Psoas muscle (tissue), 8 donors: ENCODE measurements around the gene TXN2. TPM values are rescaled to one million over a fixed set of nuclear protein-coding genes. Genes with fewer than 3 reads are reported as not detected.
"Not testable (repeated sequence)": the region's sequence is repeated elsewhere in the genome, so short reads cannot be mapped to it uniquely, and the experiment has no call there.

Experiments
- ATAC-seq, 4 donors: fragments of 200-7000 bp; cut with Tn5 transposase; one replicate each; pipeline ENCODE4 v1.9.1; 2020; ENCODE audit warnings: moderate library complexity in 3 of 4, mild to moderate bottlenecking in 2 of 4
- DNase-seq, 2 donors: peaks; one replicate each; pipeline ENCODE4 v3.0.0-alpha.2; 2020
- H3K27ac ChIP-seq: fragments of 200-600 bp; one replicate; pipeline ENCODE4 v1.8.0; 2022
- H3K27me3 ChIP-seq, 3 donors: fragments of 200-600 bp in 1 of 3; one replicate each; pipeline versions ENCODE4 v1.6.1 to v1.8.0; 2013 to 2022; ENCODE audit warnings: low read length in 2 of 3, mild to moderate bottlenecking in 2 of 3, moderate library complexity in 1 of 3; ENCODE audit not compliant: insufficient read depth in 3 of 3
- H3K36me3 ChIP-seq, 2 donors: fragments of 200-600 bp in 1 of 2; one replicate each; pipeline versions ENCODE4 v1.6.1 to v1.8.0; 2013 to 2022; ENCODE audit warnings: low read depth in 1 of 2, mild to moderate bottlenecking in 1 of 2, moderate library complexity in 1 of 2; ENCODE audit not compliant: insufficient read depth in 1 of 2
- H3K4me1 ChIP-seq: fragments of 200-600 bp; one replicate; pipeline ENCODE4 v1.8.0; 2022
- H3K4me3 ChIP-seq: fragments of 200-600 bp; one replicate; pipeline ENCODE4 v1.8.0; 2022; ENCODE audit warnings: mild to moderate bottlenecking
- H3K9me3 ChIP-seq: fragments of 200-600 bp; one replicate; pipeline ENCODE4 v1.8.0; 2022
- CTCF ChIP-seq: fragments of 200-600 bp; IDR thresholded peaks from one replicate; pipeline ENCODE4 v1.8.0; 2022; ENCODE audit warnings: antibody characterized with exemption
- WGBS, 3 donors: extraction: QIAGEN DNeasy Blood & Tissue Kit; methylation state at CpG; one replicate each; pipeline versions ENCODE4 v1.1.6 to v1.1.7; 2013; 5-methylcytosine and 5-hydroxymethylcytosine counted together
- intact Hi-C, 2 donors: fragments of 100-400 bp; cut with DNase I; formaldehyde crosslinking; loops; one replicate each; pipeline versions ENCODE4 v1.11.0 to v1.14.2; 2022
- polyA plus RNA-seq, 3 donors: library from polyadenylated mRNA; stranded (reverse); fragments of 200-250 nt; gene quantifications; one replicate each; pipeline ENCODE4 v1.2.3, GENCODE V29; 2013
- total RNA-seq, 4 donors: library from RNA; stranded (reverse); fragmentation: NEBNext Ultra II Directional in 2 of 4; extraction: Animal tissue kit (Norgen Biotek cat#: 25700) in 2 of 4; gene quantifications; one replicate each; pipeline versions ENCODE4 v1.2.1 to v1.2.4, GENCODE V29; 2021 to 2023
- donor health status: healthy with polysubstance abuse.
- donor health status: DM: no; HTN: no; CAD: no; lungs with moderate emphysema.
- donor health status: Bipolar disorder and iron deficiency.
- donor health status: healthy.
- donor health status: DM: yes; HTN: yes; CAD: no.
- donor health status: DM: no; HTN: no; CAD: no.
- donor health status: DM: no; HTN: no; CAD: no.
- donor health status: DM: yes; HTN: yes; CAD: no.

TXN2 gene
- total and polyA plus RNA-seq, 7 donors, result 83.9 to 155 (median 115) TPM

DNA sequence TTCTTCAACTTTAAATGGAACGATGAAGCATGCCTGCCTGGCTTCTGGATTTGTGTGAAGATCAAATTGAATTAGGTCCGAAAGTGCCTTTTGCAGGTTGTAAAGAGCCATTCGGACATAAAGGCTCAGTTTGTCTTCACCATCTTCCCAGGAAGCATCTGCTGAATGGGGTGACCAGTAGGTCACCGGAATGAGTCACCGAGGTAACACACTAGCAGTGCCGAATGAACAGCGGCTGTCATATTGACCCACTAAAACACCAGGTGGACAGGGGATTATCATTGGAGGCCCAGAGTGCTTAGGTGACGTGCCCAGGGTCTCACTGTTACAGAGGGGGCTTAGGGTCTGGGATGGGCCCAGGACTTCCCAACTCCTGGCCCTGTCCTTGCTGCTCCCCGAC, 50.6 kb downstream of the TXN2 start:
- peaks cover 14% of the 10 kb centered on the region for H3K4me1 ChIP-seq
- no peak overlapping the region for H3K27ac ChIP-seq
- intact Hi-C loops, result no loop called here
- WGBS, 3 donors, result 76 to 85% (median 80%) methylated on average over 9 of the region's 9 CpGs
- H3K9me3 ChIP-seq, result no peaks in the 10 kb centered on the region
- DNase-seq, result no peak
- H3K36me3 ChIP-seq, result no peaks in the 10 kb centered on the region
- no peak for TF ChIP-seq CTCF
- no peaks in the 10 kb centered on the region for H3K27me3 ChIP-seq
- no peak for ATAC-seq
- no peak overlapping the region for H3K4me3 ChIP-seq

- H3K9me3 ChIP-seq, DNase-seq, H3K27me3 ChIP-seq, intact Hi-C loops, ATAC-seq, H3K4me3 ChIP-seq, H3K4me1 ChIP-seq, H3K36me3 ChIP-seq, H3K27ac ChIP-seq: not testable (repeated sequence)
- WGBS, 3 donors, result 88 to 92% (median 89%) methylated on average over 11 of the region's 11 CpGs
Measured at GRCh38 chr22:36427952-36428351, 53.5 kb downstream of the TXN2 start.

- intact Hi-C loops, result no loop called here
- Histone ChIP-seq H3K27me3 (no peaks in the 10 kb centered on the region), H3K4me1 (peaks cover 5% of the 10 kb centered on the region), H3K4me3 (no peak overlapping the region), H3K9me3 (no peaks in the 10 kb centered on the region), H3K27ac (no peak overlapping the region), H3K36me3 (no peaks in the 10 kb centered on the region)
- no peak for TF ChIP-seq CTCF
- peak; percentile 43 to 75 for DNase-seq
- 69 to 81% (median 79%) methylated on average over 2 of the region's 2 CpGs for WGBS, 3 donors
- peak in 2 of 4 donors; percentile 47 to 56 for ATAC-seq
Measured at GRCh38 chr22:36425977-36426523, 55.4 kb downstream of the TXN2 start.

- H3K4me1 ChIP-seq, result peaks cover 5% of the 10 kb centered on the region
- H3K36me3 ChIP-seq, result no peaks in the 10 kb centered on the region
- intact Hi-C loops, result no loop called here
- H3K4me3 ChIP-seq, result no peak overlapping the region
- DNase-seq (no peak), ATAC-seq (no peak)
- H3K9me3 ChIP-seq, result no peaks in the 10 kb centered on the region
- no peak for TF ChIP-seq CTCF
- H3K27ac ChIP-seq, result no peak overlapping the region
- no peaks in the 10 kb centered on the region for H3K27me3 ChIP-seq
- WGBS, 3 donors, result 92 to 97% (median 95%) methylated on average over 5 of the region's 5 CpGs
Measured at GRCh38 chr22:36424901-36425579, 56.4 kb downstream of the TXN2 start.

- ATAC-seq, H3K4me1 ChIP-seq, H3K27ac ChIP-seq, H3K4me3 ChIP-seq, DNase-seq, H3K27me3 ChIP-seq, H3K9me3 ChIP-seq, intact Hi-C loops, H3K36me3 ChIP-seq: not testable (repeated sequence)
- 79 to 87% (median 81%) methylated on average over 5 of the region's 5 CpGs for WGBS, 3 donors
Measured at GRCh38 chr22:36424466-36424865, 57.0 kb downstream of the TXN2 start.
